Keratinocyte (primary cell): ENCODE measurements around the gene CFL2. TPM values are rescaled to one million over a fixed set of nuclear protein-coding genes. Genes with fewer than 3 reads are reported as not detected.
A peak's percentile ranks its signal among the peaks of the same experiment; 100 is the strongest.

Source experiments
- DNase-seq: peaks from one replicate; pipeline ENCODE4 v3.0.0-alpha.2; 2011; ENCODE audit warnings: low read depth, missing footprints, low spot score
- FAIRE-seq: peaks from 2 replicates; lab custom pipeline; 2011; peaks lifted over from hg19 to GRCh38; lab: Jason Lieb, UNC
- H2AFZ ChIP-seq: 2 replicates; pipeline ENCODE4 v1.6.0; 2012; ENCODE audit warnings: low read length, control low read depth, inconsistent platforms; ENCODE audit not compliant: control insufficient read depth
- H3K27ac ChIP-seq: 2 replicates; pipeline ENCODE4 v1.5.1; 2011; ENCODE audit warnings: low read length; ENCODE audit not compliant: control insufficient read depth, insufficient read depth
- H3K27me3 ChIP-seq: 3 replicates; pipeline ENCODE4 v1.6.0; 2011; ENCODE audit warnings: low read length; ENCODE audit not compliant: control insufficient read depth, insufficient read depth; ENCODE audit errors: extremely low read depth
- H3K36me3 ChIP-seq, 2 experiments: 2 replicates in 1 of 2; 3 replicates in 1 of 2; pipeline ENCODE4 v1.5.1; 2011; ENCODE audit warnings: low read length in 2 of 2, mild to moderate bottlenecking in 1 of 2; ENCODE audit not compliant: control insufficient read depth in 2 of 2, insufficient read depth in 2 of 2; ENCODE audit errors: extremely low read depth in 1 of 2
- H3K4me1 ChIP-seq: 3 replicates; pipeline ENCODE4 v1.5.1; 2011; ENCODE audit warnings: low read length; ENCODE audit not compliant: control insufficient read depth, insufficient read depth; ENCODE audit errors: extremely low read depth
- H3K4me2 ChIP-seq: 3 replicates; pipeline ENCODE4 v1.6.0; 2011; ENCODE audit warnings: low read depth, low read length; ENCODE audit not compliant: control insufficient read depth, insufficient read depth; ENCODE audit errors: extremely low read depth
- H3K4me3 ChIP-seq, 3 experiments: fragments of 200-600 bp in 1 of 3; sonication (generic) in 1 of 3; 2 replicates in 2 of 3; 3 replicates in 1 of 3; pipeline ENCODE4 v1.5.1; 2011 to 2016; ENCODE audit warnings: low read length in 3 of 3, mild to moderate bottlenecking in 3 of 3, control low read depth in 2 of 3, inconsistent platforms in 1 of 3, low read depth in 1 of 3, mixed read lengths in 1 of 3, mixed run types in 1 of 3, moderate library complexity in 1 of 3; ENCODE audit not compliant: control insufficient read depth in 2 of 3, insufficient read depth in 2 of 3; ENCODE audit errors: extremely low read depth in 1 of 3
- H3K79me2 ChIP-seq: 2 replicates; pipeline ENCODE4 v1.6.0; 2012; ENCODE audit warnings: low read length; ENCODE audit not compliant: control insufficient read depth, insufficient read depth
- H3K9ac ChIP-seq: 3 replicates; pipeline ENCODE4 v1.6.0; 2011; ENCODE audit warnings: low read length; ENCODE audit not compliant: control insufficient read depth, insufficient read depth; ENCODE audit errors: extremely low read depth
- H3K9me1 ChIP-seq: 3 replicates; pipeline ENCODE4 v1.6.0; 2011; ENCODE audit warnings: low read length; ENCODE audit not compliant: control insufficient read depth, insufficient read depth; ENCODE audit errors: extremely low read depth
- H3K9me3 ChIP-seq: 2 replicates; pipeline ENCODE4 v1.5.1; 2012; ENCODE audit warnings: low read depth, low read length; ENCODE audit not compliant: control insufficient read depth
- H4K20me1 ChIP-seq: 3 replicates; pipeline ENCODE4 v1.6.0; 2011; ENCODE audit warnings: low read length; ENCODE audit not compliant: control insufficient read depth, insufficient read depth; ENCODE audit errors: extremely low read depth
- CTCF ChIP-seq, 3 experiments: IDR thresholded peaks in 1 of 3; conservative IDR thresholded peaks in 1 of 3; optimal IDR thresholded peaks in 1 of 3; 2 replicates in 2 of 3; 3 replicates in 1 of 3; pipeline versions ENCODE3 to v1.5.1; 2011; ENCODE audit warnings: low read length in 3 of 3, mild to moderate bottlenecking in 3 of 3, moderate library complexity in 2 of 3, control low read depth in 1 of 3, inconsistent platforms in 1 of 3; ENCODE audit not compliant: insufficient read depth in 2 of 3; ENCODE audit errors: extremely low read depth in 1 of 3
- EZH2 ChIP-seq: IDR thresholded peaks from one replicate; pipeline ENCODE4 v1.6.1; 2012; ENCODE audit warnings: inconsistent platforms, mild to moderate bottlenecking, low read length, moderate library complexity
- dilution Hi-C: fragments of 300-500 bp; cut with MboI; formaldehyde crosslinking; loops from one replicate; pipeline ENCODE4 v1.7.0; 2020; ENCODE audit warnings: low sequenced_read_pairs; ENCODE audit not compliant: extremely low pct_ligation_motif_present
- polyA minus RNA-seq, 3 experiments: library from RNA; depleted of rRNA, polyadenylated mRNA; stranded (reverse); fragments of >200 nt; gene quantifications; 1 replicate in 1 of 3; 2 replicates in 1 of 3; 3 replicates in 1 of 3; pipeline ENCODE4 v1.2.3, GENCODE V29; 2011
- polyA plus RNA-seq, 5 experiments: library from polyadenylated mRNA; depleted of rRNA in 3 of 5; stranded (reverse) in 3 of 5; stranded (forward) in 1 of 5; unstranded in 1 of 5; fragments of >200 nt; gene quantifications; 1 replicate in 1 of 5; 2 replicates in 3 of 5; 3 replicates in 1 of 5; pipeline versions ENCODE4 v1.2.1 to v1.2.3, GENCODE V29; 2011 to 2012; ENCODE audit warnings: missing spikeins in 2 of 5, low read depth in 1 of 5, low replicate concordance in 1 of 5

CFL2 gene
- 12.3 to 30.5 TPM (median 28.4 TPM) in 3 replicates for polyA plus RNA-seq
- polyA plus RNA-seq (2011; ENCODE audit: low read depth): 7.3 TPM
- 18.1 and 34.7 TPM in 2 replicates for polyA plus RNA-seq (2011; cell fraction: cytosol; rRNA removed)
- polyA plus RNA-seq (2011; cell fraction: nucleus; rRNA removed): 8.3 and 12.3 TPM in 2 replicates
- 9.9 and 30.5 TPM in 2 replicates for polyA plus RNA-seq (2012; ENCODE audit: low replicate concordance)
- 6.3 to 29.0 TPM (median 11.2 TPM) in 3 replicates for polyA minus RNA-seq
- 11.1 TPM for polyA minus RNA-seq (2011; cell fraction: cytosol; rRNA and poly(A)+ RNA removed)
- 3.1 and 9.2 TPM in 2 replicates for polyA minus RNA-seq (2011; cell fraction: nucleus; rRNA and poly(A)+ RNA removed)

DNA sequence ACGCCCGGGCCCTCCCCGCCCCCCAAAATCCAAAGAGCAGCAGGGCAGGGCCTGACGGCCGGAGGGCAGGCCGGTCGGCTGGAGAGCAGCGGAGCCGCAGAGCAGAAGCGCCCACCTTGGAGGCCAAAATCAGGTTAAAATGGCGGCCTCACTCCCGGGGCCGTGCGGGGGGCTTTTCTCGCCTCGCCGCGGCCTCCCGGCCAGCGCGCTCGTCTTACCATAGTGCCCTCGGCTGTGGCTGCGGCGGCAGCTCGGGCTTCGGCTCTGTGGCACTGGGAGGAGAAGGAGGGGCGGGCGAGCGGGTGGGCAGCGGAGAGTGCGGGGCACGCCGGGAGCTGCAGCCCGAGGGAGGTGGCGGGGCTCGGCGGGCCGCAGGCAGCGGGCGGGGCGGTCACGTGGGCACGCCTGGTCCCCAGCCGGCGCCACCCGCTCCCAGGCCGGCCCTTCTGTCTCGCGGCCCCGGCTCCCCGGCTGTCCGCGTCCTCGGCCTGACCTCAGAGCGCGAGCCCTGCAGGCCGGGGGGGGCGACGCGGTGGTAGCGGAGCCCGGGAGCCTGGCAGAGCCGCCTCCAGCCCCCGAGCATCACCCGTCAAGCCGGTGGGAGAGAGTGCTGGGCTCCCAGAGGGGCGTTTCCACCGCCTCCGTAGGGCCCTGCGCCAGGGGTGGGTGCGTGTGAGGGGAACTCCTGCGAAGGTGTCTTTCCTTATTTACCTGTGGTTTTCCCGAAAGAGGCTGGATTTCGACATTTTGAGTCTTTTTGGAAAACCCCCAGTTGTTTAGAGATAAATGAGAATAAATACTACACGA lies at the start of gene CFL2:
CFL2 (minus strand) TSS at position 274 of the 807 bp plus-strand sequence; CDS start at position 221, 53 bp downstream.
- Histone ChIP-seq H3K27me3 (no peaks in the 10 kb centered on the region), H3K27ac (peak within 1 kb of the TSS; percentile 75), H3K4me2 (peak within 1 kb of the TSS; percentile 88), H3K79me2 (peaks cover 7% of the 10 kb centered on the region), H3K4me3 (peak within 1 kb of the TSS; percentile 77 to 92 (median 77)), H3K9ac (peak within 1 kb of the TSS; percentile 80), H3K9me3 (no peaks in the 10 kb centered on the region), H3K9me1 (no peaks in the 10 kb centered on the region), H3K36me3 (peaks cover 0 to 4% of the 10 kb centered on the region in 2 experiments), H3K4me1 (peaks cover 13% of the 10 kb centered on the region), H2AFZ (peak within 1 kb of the TSS; percentile 79), H4K20me1 (no peaks in the 10 kb centered on the region)
- dilution Hi-C loops: no loop called here
- DNase-seq (no peak), FAIRE-seq (no peak)
- TF ChIP-seq CTCF (optimal IDR thresholded peaks at IDR 0.05 in 1 of 3, IDR thresholded peaks at IDR 0.05 in 1 of 3, conservative IDR thresholded peaks at IDR 0.05 in 1 of 3; ENCODE audit: extremely low read depth in 1 of 3, insufficient read depth in 2 of 3, low read length in 3 of 3) (no peak), EZH2 (no peak)

DNA sequence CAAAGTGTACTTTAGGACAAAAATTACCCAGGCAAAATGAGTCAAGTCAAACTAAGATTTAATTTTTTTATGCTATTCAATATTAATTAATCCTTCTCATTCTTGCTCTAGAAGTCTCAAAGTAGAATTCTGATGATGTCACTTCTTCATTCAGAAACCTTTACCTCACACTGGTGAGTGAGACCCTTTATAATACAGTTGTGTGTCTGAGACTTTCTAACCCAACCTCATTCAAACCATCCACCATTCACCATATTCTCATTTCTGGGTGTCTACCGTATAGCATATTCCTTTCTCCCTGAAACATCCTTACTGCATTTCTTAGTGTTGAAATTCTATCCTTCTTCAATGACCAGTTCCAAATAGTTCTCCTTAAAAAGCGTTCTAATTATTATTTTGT lies 40.8 kb upstream of the CFL2 start:
- no peaks in the 10 kb centered on the region for H3K4me1 ChIP-seq
- H3K79me2 ChIP-seq: no peaks in the 10 kb centered on the region
- no peak overlapping the region for H3K27ac ChIP-seq
- DNase-seq (no peak), FAIRE-seq (no peak)
- H3K9me3 ChIP-seq: no peaks in the 10 kb centered on the region
- no peaks in the 10 kb centered on the region for H3K27me3 ChIP-seq
- no peak overlapping the region for H3K9ac ChIP-seq
- no peaks in the 10 kb centered on the region for H3K9me1 ChIP-seq
- dilution Hi-C loops: no loop called here
- H3K36me3 ChIP-seq: peaks cover 7% of the 10 kb centered on the region in 2 experiments
- H3K4me3 ChIP-seq: no peak overlapping the region
- H4K20me1 ChIP-seq: no peaks in the 10 kb centered on the region
- TF ChIP-seq CTCF (optimal IDR thresholded peaks at IDR 0.05 in 1 of 3, IDR thresholded peaks at IDR 0.05 in 1 of 3, conservative IDR thresholded peaks at IDR 0.05 in 1 of 3; ENCODE audit: extremely low read depth in 1 of 3, insufficient read depth in 2 of 3, low read length in 3 of 3) (no peak), EZH2 (no peak)
- no peak overlapping the region for H3K4me2 ChIP-seq
- no peak overlapping the region for H2AFZ ChIP-seq
